ENCODE results near the gene KCTD21. TPM values are rescaled to one million over a fixed set of nuclear protein-coding genes. Genes with fewer than 3 reads are reported as not detected.

Gene KCTD21
- total and polyA plus RNA-seq, 2 of the 4 experiments (the other 2 are of a cell fraction), result 12.2 to 12.5 TPM

DNA sequence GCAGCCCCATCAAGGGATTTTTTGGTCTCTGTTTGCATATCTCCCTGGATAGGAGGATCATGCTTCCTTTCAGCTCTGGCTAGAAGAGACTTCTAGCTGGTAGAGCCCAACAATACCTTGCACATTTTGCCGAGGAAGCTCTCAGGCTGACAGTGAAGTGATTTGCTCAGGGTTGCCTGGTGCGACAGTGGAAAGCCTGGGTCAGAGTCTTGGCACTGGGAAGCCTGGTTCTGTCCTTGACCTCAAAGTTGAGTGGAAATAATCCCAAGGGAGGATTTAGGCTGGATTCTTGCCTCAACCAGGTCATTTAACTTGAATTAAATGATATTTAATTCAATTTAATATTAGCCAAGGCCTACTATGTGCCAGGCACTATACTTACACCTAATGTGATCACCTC lies 24.6 kb downstream of the KCTD21 start:
- in situ Hi-C loops (cut with MboI; ENCODE audit: low sequenced_read_pairs) (no loop called here), dilution Hi-C loops (cut with HindIII; ENCODE audit: low sequenced_read_pairs, unreplicated experiment) (no loop called here), intact Hi-C loops (cut with micrococcal nuclease) (no loop called here)
- no peak overlapping the region for H3K4me3 ChIP-seq (ENCODE audit: insufficient read depth, low read depth, low read length)
- TF ChIP-seq RFX5 (IDR thresholded peaks at IDR 0.05; ENCODE audit: low read depth, low read length) (no peak), SMC3 (IDR thresholded peaks at IDR 0.05; ENCODE audit: low read depth, low read length) (no peak), POLR2A (IDR thresholded peaks at IDR 0.05; ENCODE audit: low read depth, low read length) (no peak), NFE2L2 (IDR thresholded peaks at IDR 0.05; ENCODE audit: low read depth, low read length) (no peak), MXI1 (IDR thresholded peaks at IDR 0.05; ENCODE audit: borderline replicate concordance, low read depth, low read length) (no peak), CHD1 (IDR thresholded peaks at IDR 0.05; ENCODE audit: low read depth, low read length) (no peak), RCOR1 (IDR thresholded peaks at IDR 0.05; ENCODE audit: insufficient replicate concordance, low read length) (no peak), BHLHE40 (IDR thresholded peaks at IDR 0.05; ENCODE audit: low read depth, low read length) (no peak), MAZ (IDR thresholded peaks at IDR 0.05; ENCODE audit: borderline replicate concordance, low read depth, low read length) (no peak), CEBPB (IDR thresholded peaks at IDR 0.05; ENCODE audit: low read depth, low read length) (no peak), RAD21 (IDR thresholded peaks at IDR 0.05; ENCODE audit: low read length) (no peak)
- TF ChIP-seq, protein P1, sequence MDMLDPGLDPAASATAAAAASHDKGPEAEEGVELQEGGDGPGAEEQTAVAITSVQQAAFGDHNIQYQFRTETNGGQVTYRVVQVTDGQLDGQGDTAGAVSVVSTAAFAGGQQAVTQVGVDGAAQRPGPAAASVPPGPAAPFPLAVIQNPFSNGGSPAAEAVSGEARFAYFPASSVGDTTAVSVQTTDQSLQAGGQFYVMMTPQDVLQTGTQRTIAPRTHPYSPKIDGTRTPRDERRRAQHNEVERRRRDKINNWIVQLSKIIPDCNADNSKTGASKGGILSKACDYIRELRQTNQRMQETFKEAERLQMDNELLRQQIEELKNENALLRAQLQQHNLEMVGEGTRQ (IDR thresholded peaks at IDR 0.05; ENCODE audit: low read depth, low read length), result no peak
- no peak overlapping the region for H4K8ac ChIP-seq (ENCODE audit: low read depth in 2 of 2, low read length in 2 of 2)
- no peak overlapping the region for H2BK5ac ChIP-seq (ENCODE audit: low read depth, low read length, poor library complexity, severe bottlenecking)
- BruUV-seq (replicated peaks), result no TSS peak
- no peaks in the 10 kb centered on the region for H3K36me3 ChIP-seq (ENCODE audit: control insufficient read depth, insufficient read depth, low read length)
- DNase-seq, result no peak
- H2AFZ ChIP-seq (replicated peaks; ENCODE audit: low read length, poor library complexity), result peak overlapping the region; percentile 8
- H2BK20ac ChIP-seq (ENCODE audit: low read depth, low read length), result no peak overlapping the region
- no peak overlapping the region for H4K5ac ChIP-seq (ENCODE audit: low read depth, low read length)
- no peak overlapping the region for H2BK15ac ChIP-seq (ENCODE audit: low read depth, low read length)
- no peaks in the 10 kb centered on the region for H4K20me1 ChIP-seq (ENCODE audit: insufficient read depth, low read length)
- no peak overlapping the region for H3K18ac ChIP-seq (ENCODE audit: low read depth, low read length)
- no peak overlapping the region for H4K91ac ChIP-seq (ENCODE audit: insufficient read depth, low read depth, low read length)
- CTCF ChIA-PET, result interaction anchor here (1.1 kb wide), 1 partner anchor 84 kb away, joined by 3 read pairs; no protein-coding TSS in a partner anchor
- H3K9ac ChIP-seq (ENCODE audit: low read depth, low read length), result no peak overlapping the region
- H3K27me3 ChIP-seq (ENCODE audit: control insufficient read depth, insufficient read depth, low read length), result no peaks in the 10 kb centered on the region
- H3K9me3 ChIP-seq (ENCODE audit: control insufficient read depth, insufficient read depth, low read length), result no peaks in the 10 kb centered on the region
- WGBS, 2 experiments (ENCODE audit: extremely low coverage in 2 of 2, insufficient read length in 1 of 2), result no CpG with 5 or more reads among the region's 2 CpGs
- POLR2A ChIA-PET (ENCODE audit: unreplicated experiment), result no interaction called here
- no peak overlapping the region for H2BK120ac ChIP-seq (ENCODE audit: low read depth, low read length)
- H3K14ac ChIP-seq (replicated peaks; ENCODE audit: low read depth, low read length), result no peak overlapping the region
- H3K9me1 ChIP-seq (ENCODE audit: insufficient read depth, low read length), result peaks cover 15% of the 10 kb centered on the region
- peaks cover 11% of the 10 kb centered on the region for H3K4me1 ChIP-seq (ENCODE audit: control insufficient read depth, insufficient read depth, low read length)
- H3K4me2 ChIP-seq (ENCODE audit: low read depth, low read length), result no peak overlapping the region
- no peak overlapping the region for H2AK9ac ChIP-seq (replicated peaks; ENCODE audit: low read depth, low read length, poor library complexity)
- H3K27ac ChIP-seq (ENCODE audit: insufficient read depth, low read length), result no peak overlapping the region
- peaks cover 0 to 4% of the 10 kb centered on the region in 2 experiments; a peak in 1 of 4 replicates for H3K79me1 ChIP-seq (ENCODE audit: low read depth in 1 of 2, low read length in 2 of 2)
- no peak for ATAC-seq (ENCODE audit: low read depth)
- no peak overlapping the region for H3K4ac ChIP-seq (ENCODE audit: low read depth, low read length)
- H2AK5ac ChIP-seq (ENCODE audit: low read depth, low read length), result no peak overlapping the region
- H3K23ac ChIP-seq (ENCODE audit: low read depth, low read length), result no peak overlapping the region
- H3K56ac ChIP-seq (ENCODE audit: extremely low read depth, insufficient read depth, low read length), result no peak overlapping the region
